H1 (cell line): ENCODE data around the gene OGFR. TPM values are rescaled to one million over a fixed set of nuclear protein-coding genes. Genes with fewer than 3 reads are reported as not detected.

Experiments
- CTCF ChIA-PET: fragments of 300-600 bp; sonication (Branson Sonifier 250); formaldehyde crosslinking; loops from one replicate; lab custom pipeline; 2021; ENCODE audit not compliant: partially characterized antibody; lab: Charles Lee
- POLR2A ChIA-PET: fragments of 300-600 bp; sonication (Branson Sonifier 250); formaldehyde crosslinking; loops from one replicate; lab custom pipeline; 2021; ENCODE audit warnings: inconsistent platforms; ENCODE audit not compliant: partially characterized antibody; lab: Charles Lee
- DNase-seq, 2 experiments: peaks; one replicate each; pipeline versions ENCODE4 v3.0.0 to v3.0.0-alpha.2; 2010 to 2022; ENCODE audit warnings: low spot score in 2 of 2, low read depth in 1 of 2, mixed read lengths in 1 of 2
- FAIRE-seq: peaks from 2 replicates; lab custom pipeline; 2011; peaks lifted over from hg19 to GRCh38; lab: Jason Lieb, UNC
- H2AFZ ChIP-seq: 2 replicates; pipeline ENCODE4 v1.8.1; 2012; ENCODE audit warnings: low read length, inconsistent platforms
- H2AK5ac ChIP-seq: 2 replicates; pipeline ENCODE4 v1.6.1; 2013; ENCODE audit warnings: low read depth, low read length
- H2BK120ac ChIP-seq: replicated peaks from 2 replicates; pipeline ENCODE3; 2013; ENCODE audit warnings: low read depth, low read length, inconsistent platforms
- H2BK12ac ChIP-seq: 2 replicates; pipeline ENCODE4 v1.6.1; 2013; ENCODE audit warnings: low read depth, low read length
- H2BK15ac ChIP-seq: 2 replicates; pipeline ENCODE4 v1.6.1; 2013; ENCODE audit warnings: low read length
- H2BK20ac ChIP-seq: 2 replicates; pipeline ENCODE4 v1.6.1; 2013; ENCODE audit warnings: low read length
- H2BK5ac ChIP-seq: 2 replicates; pipeline ENCODE4 v1.6.1; 2013; ENCODE audit warnings: low read depth, low read length
- H3K14ac ChIP-seq: 2 replicates; pipeline ENCODE4 v1.6.1; 2013; ENCODE audit warnings: inconsistent platforms; ENCODE audit not compliant: insufficient read length
- H3K18ac ChIP-seq: 2 replicates; pipeline ENCODE4 v1.6.1; 2013; ENCODE audit warnings: low read length; ENCODE audit errors: extremely low read depth
- H3K23ac ChIP-seq: 2 replicates; pipeline ENCODE4 v1.6.1; 2013; ENCODE audit warnings: inconsistent platforms; ENCODE audit not compliant: insufficient read length
- H3K23me2 ChIP-seq: 2 replicates; pipeline ENCODE4 v1.6.1; 2013; ENCODE audit warnings: low read depth, low read length
- H3K27ac ChIP-seq: 2 replicates; pipeline ENCODE4 v1.6.1; 2011; ENCODE audit warnings: low read depth, low read length, inconsistent platforms
- H3K27me3 ChIP-seq, 4 experiments: replicated peaks in 1 of 4; 1 replicate in 1 of 4; 2 replicates in 3 of 4; pipeline versions ENCODE4 v1.6.1 to v1.8.1; 2011 to 2013; ENCODE audit warnings: low read length in 3 of 4, mild to moderate bottlenecking in 3 of 4, inconsistent platforms in 2 of 4, mixed read lengths in 2 of 4, moderate library complexity in 1 of 4; ENCODE audit not compliant: control insufficient read depth in 3 of 4, insufficient read depth in 3 of 4; ENCODE audit errors: extremely low read depth in 1 of 4
- H3K36me3 ChIP-seq, 4 experiments: 2 replicates each; pipeline versions ENCODE4 v1.6.1 to v1.8.1; 2011 to 2013; ENCODE audit warnings: mild to moderate bottlenecking in 4 of 4, low read length in 3 of 4, moderate library complexity in 2 of 4, control low read depth in 1 of 4, inconsistent platforms in 1 of 4; ENCODE audit not compliant: insufficient read depth in 4 of 4, control insufficient read depth in 2 of 4
- H3K4ac ChIP-seq: replicated peaks from 2 replicates; pipeline ENCODE3; 2013; ENCODE audit warnings: low read length, low read depth, mixed read lengths, inconsistent platforms; ENCODE audit not compliant: insufficient read length
- H3K4me1 ChIP-seq, 4 experiments: replicated peaks in 1 of 4; 1 replicate in 1 of 4; 2 replicates in 3 of 4; pipeline versions ENCODE4 v1.6.1 to v1.8.1; 2011 to 2013; ENCODE audit warnings: low read length in 3 of 4, inconsistent platforms in 2 of 4, mixed read lengths in 1 of 4; ENCODE audit not compliant: insufficient read depth in 4 of 4, control insufficient read depth in 3 of 4
- H3K4me2 ChIP-seq, 2 experiments: 2 replicates each; pipeline versions ENCODE4 v1.6.1 to v1.8.1; 2011 to 2013; ENCODE audit warnings: low read depth in 2 of 2, low read length in 2 of 2, control low read depth in 1 of 2, inconsistent platforms in 1 of 2, mild to moderate bottlenecking in 1 of 2; ENCODE audit not compliant: insufficient read depth in 1 of 2
- H3K4me3 ChIP-seq, 4 experiments: fragments of 200-600, 300-600 bp in 1 of 4; sonication (generic), shearing (Covaris generic), sonication (Bioruptor Twin) in 1 of 4; 2 replicates each; pipeline versions ENCODE4 v1.5.1 to v1.8.1; 2011 to 2016; ENCODE audit warnings: low read length in 4 of 4, low read depth in 3 of 4, control low read depth in 2 of 4, inconsistent platforms in 2 of 4, mild to moderate bottlenecking in 2 of 4, mixed read lengths in 1 of 4, moderate library complexity in 1 of 4; ENCODE audit not compliant: insufficient read depth in 2 of 4; ENCODE audit errors: extremely low read depth in 1 of 4
- H3K56ac ChIP-seq: replicated peaks from 2 replicates; pipeline ENCODE3; 2013; ENCODE audit warnings: low read depth, mild to moderate bottlenecking, mixed read lengths, low read length, inconsistent platforms; ENCODE audit not compliant: insufficient read length
- H3K79me1 ChIP-seq: 2 replicates; pipeline ENCODE4 v1.6.1; 2013; ENCODE audit warnings: low read depth, low read length, control low read depth
- H3K79me2 ChIP-seq, 2 experiments: 2 replicates each; pipeline versions ENCODE4 v1.6.1 to v1.8.1; 2012 to 2013; ENCODE audit warnings: low read length in 2 of 2, mild to moderate bottlenecking in 2 of 2, inconsistent platforms in 1 of 2; ENCODE audit not compliant: insufficient read depth in 2 of 2, control insufficient read depth in 1 of 2
- H3K9ac ChIP-seq, 4 experiments: replicated peaks in 1 of 4; 1 replicate in 1 of 4; 2 replicates in 3 of 4; pipeline versions ENCODE4 v1.6.1 to v1.8.1; 2011 to 2013; ENCODE audit warnings: low read depth in 3 of 4, low read length in 3 of 4, control low read depth in 2 of 4, mild to moderate bottlenecking in 2 of 4, moderate library complexity in 2 of 4, inconsistent platforms in 1 of 4; ENCODE audit errors: extremely low read depth in 1 of 4
- H3K9me3 ChIP-seq, 2 experiments: 2 replicates each; pipeline versions ENCODE4 v1.6.1 to v1.8.1; 2012 to 2013; ENCODE audit warnings: mild to moderate bottlenecking in 2 of 2, moderate library complexity in 2 of 2, control low read depth in 1 of 2, inconsistent platforms in 1 of 2, low read depth in 1 of 2, low read length in 1 of 2, mixed read lengths in 1 of 2; ENCODE audit not compliant: insufficient read depth in 2 of 2
- H4K20me1 ChIP-seq, 2 experiments: replicated peaks in 1 of 2; 2 replicates each; pipeline versions ENCODE3 to v1.8.1; 2011 to 2013; ENCODE audit warnings: inconsistent platforms in 2 of 2, low read length in 2 of 2, mild to moderate bottlenecking in 1 of 2; ENCODE audit not compliant: insufficient read depth in 2 of 2, control insufficient read depth in 1 of 2
- H4K5ac ChIP-seq: 2 replicates; pipeline ENCODE4 v1.6.1; 2013; ENCODE audit warnings: low read length, low read depth, mixed read lengths, inconsistent platforms; ENCODE audit not compliant: insufficient read length
- H4K8ac ChIP-seq: 2 replicates; pipeline ENCODE4 v1.8.0; 2013; ENCODE audit warnings: mild to moderate bottlenecking, moderate library complexity, low read length, inconsistent platforms; ENCODE audit not compliant: insufficient read depth; ENCODE audit errors: extremely low read depth
- H4K91ac ChIP-seq: replicated peaks from 2 replicates; pipeline ENCODE3; 2013; ENCODE audit warnings: low read length, mixed read lengths, inconsistent platforms; ENCODE audit not compliant: insufficient read length
- SIX5 ChIP-seq: IDR thresholded peaks from 2 replicates; pipeline ENCODE4 v1.6.1; 2011; ENCODE audit warnings: mild to moderate bottlenecking, low read depth, low read length
- WGBS, 2 experiments: shearing (Covaris generic) in 1 of 2; methylation state at CpG; one replicate each; pipeline versions ENCODE4 v1.1.6 to v1.1.7; 2013 to 2015; ENCODE audit warnings: low lambda C conversion rate in 2 of 2, mixed read lengths in 2 of 2, inconsistent platforms in 1 of 2, low coverage in 1 of 2, missing lambda C conversion rate in 1 of 2; ENCODE audit not compliant: insufficient replicate concordance in 2 of 2, insufficient coverage in 1 of 2, insufficient read length in 1 of 2; ENCODE audit errors: extremely low coverage in 1 of 2, missing lambda C conversion rate in 1 of 2; 5-methylcytosine and 5-hydroxymethylcytosine counted together
- polyA plus RNA-seq, 7 experiments: library from polyadenylated mRNA; depleted of rRNA in 3 of 7; stranded (reverse) in 5 of 7; unstranded in 2 of 7; fragments of >200 nt in 5 of 7; fragments of 200-250 nt in 2 of 7; gene quantifications; 1 replicate in 5 of 7; 2 replicates in 1 of 7; 4 replicates in 1 of 7; pipeline versions ENCODE4 v1.2.1 to v1.2.3, GENCODE V29; 2011 to 2013; ENCODE audit warnings: missing spikeins in 2 of 7, mixed read lengths in 2 of 7
- total RNA-seq: library from RNA; stranded (reverse); fragmentation: NEBNext Ultra II Directional; extraction: Animal tissue kit (Norgen Biotek cat#: 25700); gene quantifications from 2 replicates; pipeline ENCODE4 v1.2.1, GENCODE V29; 2021

The OGFR gene
- total and polyA plus RNA-seq, 2 of the 8 experiments (the other 6 are each of a cell fraction or from before 2014, with no cell fraction given): 13.9 to 25.1 TPM

GRCh38 chr20:62796699-62797491 lies 7.7 kb upstream of the OGFR start:
- FAIRE-seq (no peak), DNase-seq (no peak)
- Histone ChIP-seq H4K20me1 (peaks cover 0 to 15% of the 10 kb centered on the region in 2 experiments), H3K4me1 (peaks cover 0 to 11% (median 5%) of the 10 kb centered on the region in 4 experiments; a peak in 4 of 7 replicates), H3K27me3 (peaks cover 0 to 18% (median 11%) of the 10 kb centered on the region in 4 experiments; a peak in 5 of 7 replicates), H3K14ac (no peak overlapping the region), H3K23me2 (peaks cover 7% of the 10 kb centered on the region; the same call in 1 of the 2 replicates), H3K4me3 (peak overlapping the region; percentile 40 to 79 (median 54)), H3K4ac (no peak overlapping the region), H3K9me3 (no peaks in the 10 kb centered on the region), H4K91ac (no peak overlapping the region), H2BK20ac (no peak overlapping the region), H3K79me1 (no peaks in the 10 kb centered on the region), H2BK12ac (no peak overlapping the region), H4K8ac (no peak overlapping the region; the same call in 1 of the 2 replicates), H3K9ac (peak overlapping the region in 2 of 4 experiments; percentile 35 to 54; a peak in 2 of 7 replicates), H3K23ac (no peak overlapping the region), H3K36me3 (peaks cover 2 to 26% (median 9%) of the 10 kb centered on the region in 4 experiments; a peak in 4 of 8 replicates), H2AFZ (no peak overlapping the region), H2BK15ac (no peak overlapping the region), H3K18ac (no peak overlapping the region), H2BK5ac (peak overlapping the region; percentile 81; the same call in 1 of the 2 replicates), H3K4me2 (peak overlapping the region; percentile 51 to 84), H4K5ac (peak overlapping the region; percentile 75), H3K79me2 (no peaks in the 10 kb centered on the region), H2AK5ac (no peak overlapping the region), H3K56ac (no peak overlapping the region), H2BK120ac (no peak overlapping the region), H3K27ac (no peak overlapping the region; the same call in 1 of the 2 replicates)
- CTCF ChIA-PET: interaction anchor here (0.6 to 6.2 kb wide), 6 partner anchors 10 to 1195 kb away, joined by 3 to 37 read pairs (median 4); partner anchors contain the start of gene NTSR1
- 58% methylated on average over 17 of the region's 53 CpGs; no CpG with 5 or more reads in 1 of the 2 experiments for WGBS, 2 experiments
- no peak for TF ChIP-seq SIX5
- POLR2A ChIA-PET: interaction anchor here (1.0 to 1.5 kb wide), 4 partner anchors 11 to 19 kb away, joined by 3 to 6 read pairs (median 3); no protein-coding TSS in a partner anchor
